ENCODE results near the gene GJE1. TPM values are rescaled to one million over a fixed set of nuclear protein-coding genes. Genes with fewer than 3 reads are reported as not detected.
"Not testable (repeated sequence)": the region's sequence is repeated elsewhere in the genome, so short reads cannot be mapped to it uniquely, and the experiment has no call there.

The GJE1 gene
- total RNA-seq, 1 donor from 2014 or later = not detected

DNA sequence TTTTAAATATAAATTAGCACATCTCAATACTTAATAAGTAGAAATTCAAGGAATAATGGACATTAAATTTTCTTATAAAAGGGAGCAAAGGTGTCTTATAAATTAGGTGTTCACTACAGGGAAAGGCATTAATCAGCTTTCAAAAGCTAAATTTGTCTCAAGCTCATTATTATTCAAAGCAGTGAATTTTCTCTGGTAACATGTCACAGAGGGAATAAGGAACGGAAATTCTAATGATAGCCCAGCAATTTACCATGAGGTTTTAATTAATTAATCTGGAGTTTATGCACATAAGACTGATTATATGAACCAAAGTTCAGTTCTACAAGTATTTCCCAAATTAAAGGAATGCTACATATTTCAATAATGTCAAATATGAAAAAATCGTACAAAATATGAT lies 15.4 kb upstream of the GJE1 start:
- Mint-ChIP-seq H3K36me3 (ENCODE audit: low read depth) (no peaks in the 10 kb centered on the region), H3K4me1 (peaks cover 3% of the 10 kb centered on the region), H3K27ac (ENCODE audit: unreplicated experiment) (no peak overlapping the region), H3K27me3 (ENCODE audit: low read depth) (no peaks in the 10 kb centered on the region), H3K4me3 (no peak overlapping the region), H3K9me3 (no peaks in the 10 kb centered on the region)
- TF ChIP-seq, protein P1, sequence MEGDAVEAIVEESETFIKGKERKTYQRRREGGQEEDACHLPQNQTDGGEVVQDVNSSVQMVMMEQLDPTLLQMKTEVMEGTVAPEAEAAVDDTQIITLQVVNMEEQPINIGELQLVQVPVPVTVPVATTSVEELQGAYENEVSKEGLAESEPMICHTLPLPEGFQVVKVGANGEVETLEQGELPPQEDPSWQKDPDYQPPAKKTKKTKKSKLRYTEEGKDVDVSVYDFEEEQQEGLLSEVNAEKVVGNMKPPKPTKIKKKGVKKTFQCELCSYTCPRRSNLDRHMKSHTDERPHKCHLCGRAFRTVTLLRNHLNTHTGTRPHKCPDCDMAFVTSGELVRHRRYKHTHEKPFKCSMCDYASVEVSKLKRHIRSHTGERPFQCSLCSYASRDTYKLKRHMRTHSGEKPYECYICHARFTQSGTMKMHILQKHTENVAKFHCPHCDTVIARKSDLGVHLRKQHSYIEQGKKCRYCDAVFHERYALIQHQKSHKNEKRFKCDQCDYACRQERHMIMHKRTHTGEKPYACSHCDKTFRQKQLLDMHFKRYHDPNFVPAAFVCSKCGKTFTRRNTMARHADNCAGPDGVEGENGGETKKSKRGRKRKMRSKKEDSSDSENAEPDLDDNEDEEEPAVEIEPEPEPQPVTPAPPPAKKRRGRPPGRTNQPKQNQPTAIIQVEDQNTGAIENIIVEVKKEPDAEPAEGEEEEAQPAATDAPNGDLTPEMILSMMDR (conservative IDR thresholded peaks at IDR 0.05) = no peak
- DNase-seq (ENCODE audit: low read depth, low spot score) = no peak

DNA sequence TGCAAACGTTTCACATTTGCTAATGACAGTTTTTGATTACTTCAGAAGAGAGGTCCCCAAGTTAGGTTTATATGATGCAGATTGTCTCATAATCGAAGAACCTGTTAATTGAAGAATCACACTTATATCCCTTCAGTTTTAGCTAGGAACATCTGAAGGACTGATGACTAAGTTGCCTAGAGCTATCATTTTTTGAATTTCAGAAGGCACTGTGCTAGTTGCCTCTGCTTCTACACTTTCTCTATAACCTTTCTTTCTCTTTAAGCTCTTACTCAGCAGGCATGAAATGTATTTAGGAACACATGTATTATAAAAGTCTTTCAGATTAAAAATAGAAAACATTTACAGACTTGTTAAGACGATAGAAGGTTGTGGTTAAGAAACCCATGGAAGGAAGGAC lies 14.4 kb upstream of the GJE1 start:
- Mint-ChIP-seq H3K36me3 (ENCODE audit: low read depth) (no peaks in the 10 kb centered on the region), H3K9me3 (no peaks in the 10 kb centered on the region), H3K27ac (ENCODE audit: unreplicated experiment) (no peak overlapping the region), H3K4me1 (no peaks in the 10 kb centered on the region), H3K27me3 (ENCODE audit: low read depth) (no peaks in the 10 kb centered on the region), H3K4me3 (no peak overlapping the region)
- TF ChIP-seq, protein P1 (conservative IDR thresholded peaks at IDR 0.05) = no peak
- DNase-seq (ENCODE audit: low read depth, low spot score) = no peak

DNA sequence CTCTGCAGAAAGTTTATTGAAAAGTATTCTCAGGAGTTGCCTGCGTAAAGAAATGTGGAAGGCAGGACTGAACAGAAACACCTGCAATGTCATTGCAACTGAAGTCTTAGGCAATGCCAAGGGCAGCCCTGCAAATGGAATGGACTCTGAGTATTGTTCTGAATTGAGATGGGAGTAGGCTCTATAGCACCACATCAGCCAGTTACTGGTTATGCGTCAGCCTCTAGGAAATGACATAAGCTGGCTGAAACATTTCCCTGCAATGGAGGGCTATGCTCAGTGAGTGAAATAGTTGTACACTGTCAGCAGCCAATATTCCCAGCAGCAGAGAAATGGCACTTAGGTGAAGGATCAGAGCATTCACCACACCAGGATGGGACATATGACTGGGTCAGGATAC lies 13.8 kb upstream of the GJE1 start:
- H3K4me1 Mint-ChIP-seq = no peaks in the 10 kb centered on the region
- H3K27ac Mint-ChIP-seq (ENCODE audit: unreplicated experiment) = no peak overlapping the region
- H3K36me3 Mint-ChIP-seq (ENCODE audit: low read depth) = no peaks in the 10 kb centered on the region
- TF ChIP-seq, protein P1 (conservative IDR thresholded peaks at IDR 0.05) = no peak
- H3K27me3 Mint-ChIP-seq (ENCODE audit: low read depth) = no peaks in the 10 kb centered on the region
- DNase-seq (ENCODE audit: low read depth, low spot score) = no peak
- H3K9me3 Mint-ChIP-seq = no peaks in the 10 kb centered on the region
- no peak overlapping the region for H3K4me3 Mint-ChIP-seq

DNA sequence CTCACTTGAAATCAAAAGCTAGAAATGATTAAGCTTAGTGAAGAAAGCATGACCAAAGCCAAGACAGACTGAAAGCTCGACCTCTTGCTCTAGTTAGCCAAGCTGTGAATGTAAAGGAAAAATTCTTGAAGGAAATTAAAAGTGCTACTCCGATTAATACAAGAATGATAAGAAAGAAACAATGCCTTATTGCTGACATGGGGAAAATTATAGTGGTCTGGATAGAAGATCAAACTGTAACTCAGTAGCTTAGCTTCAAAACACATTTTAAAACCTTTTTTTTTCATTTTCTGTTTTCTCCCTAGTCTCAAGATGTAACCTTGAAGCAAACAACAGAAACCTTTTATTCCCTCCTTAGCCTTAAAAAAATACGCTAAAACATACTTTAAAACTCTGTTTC lies 11.4 kb upstream of the GJE1 start:
- no peaks in the 10 kb centered on the region for H3K9me3 Mint-ChIP-seq
- no peaks in the 10 kb centered on the region for H3K36me3 Mint-ChIP-seq (ENCODE audit: low read depth)
- no peak overlapping the region for H3K27ac Mint-ChIP-seq (ENCODE audit: unreplicated experiment)
- no peaks in the 10 kb centered on the region for H3K4me1 Mint-ChIP-seq
- no peaks in the 10 kb centered on the region for H3K27me3 Mint-ChIP-seq (ENCODE audit: low read depth)
- no peak for DNase-seq (ENCODE audit: low read depth, low spot score)
- H3K4me3 Mint-ChIP-seq = no peak overlapping the region
- TF ChIP-seq, protein P1 (conservative IDR thresholded peaks at IDR 0.05) = no peak

DNA sequence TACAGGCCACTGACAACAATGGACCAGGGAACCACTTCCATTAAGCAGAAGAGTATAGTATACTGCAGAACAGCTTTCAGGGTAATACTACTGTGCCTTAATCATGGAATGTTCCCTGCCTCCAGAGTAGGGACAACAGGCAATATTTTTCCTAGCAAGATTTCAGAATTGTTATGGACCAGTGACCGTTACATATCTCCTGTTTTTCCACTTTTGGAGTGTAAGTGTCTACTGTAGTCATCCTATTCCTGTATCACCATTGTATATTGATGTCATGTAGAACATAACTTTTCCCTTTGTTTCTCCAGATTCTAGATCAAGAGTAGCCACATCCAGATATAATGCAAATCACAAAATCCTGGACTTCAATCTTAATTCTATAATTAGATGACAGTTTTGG lies 1.9 kb upstream of the GJE1 start:
- TF ChIP-seq, protein P1 (conservative IDR thresholded peaks at IDR 0.05) = no peak
- peaks cover 4% of the 10 kb centered on the region for H3K4me1 Mint-ChIP-seq
- no peaks in the 10 kb centered on the region for H3K9me3 Mint-ChIP-seq
- no peak overlapping the region for H3K27ac Mint-ChIP-seq (ENCODE audit: unreplicated experiment)
- no peaks in the 10 kb centered on the region for H3K36me3 Mint-ChIP-seq (ENCODE audit: low read depth)
- no peak for DNase-seq (ENCODE audit: low read depth, low spot score)
- no peaks in the 10 kb centered on the region for H3K27me3 Mint-ChIP-seq (ENCODE audit: low read depth)
- no peak overlapping the region for H3K4me3 Mint-ChIP-seq

DNA sequence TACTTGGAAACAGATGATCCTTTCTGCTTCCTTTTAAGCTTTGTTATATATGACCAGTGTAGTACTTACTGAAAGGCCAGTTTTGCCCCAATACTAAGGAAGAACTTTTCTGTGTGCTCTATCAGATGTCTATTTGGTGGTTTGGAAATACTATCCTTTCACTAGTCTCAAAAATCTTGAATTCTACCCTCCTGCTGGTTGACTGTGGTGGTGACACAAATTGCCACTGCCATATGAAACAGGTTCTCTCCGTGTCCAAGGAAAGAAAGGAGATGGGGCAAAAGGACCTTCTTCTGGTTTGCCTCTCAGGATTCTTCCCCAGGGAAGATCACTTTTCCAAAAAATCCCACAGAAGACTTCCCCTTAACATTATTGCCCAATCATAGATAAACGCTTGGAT lies 6.2 kb downstream of the GJE1 start:
- Mint-ChIP-seq H3K36me3 (ENCODE audit: low read depth) (no peaks in the 10 kb centered on the region), H3K9me3 (no peaks in the 10 kb centered on the region), H3K4me1 (no peaks in the 10 kb centered on the region), H3K27ac (ENCODE audit: unreplicated experiment) (no peak overlapping the region), H3K27me3 (ENCODE audit: low read depth) (no peaks in the 10 kb centered on the region), H3K4me3 (no peak overlapping the region)
- TF ChIP-seq, protein P1 (conservative IDR thresholded peaks at IDR 0.05) = no peak
- DNase-seq (ENCODE audit: low read depth, low spot score) = no peak

DNA sequence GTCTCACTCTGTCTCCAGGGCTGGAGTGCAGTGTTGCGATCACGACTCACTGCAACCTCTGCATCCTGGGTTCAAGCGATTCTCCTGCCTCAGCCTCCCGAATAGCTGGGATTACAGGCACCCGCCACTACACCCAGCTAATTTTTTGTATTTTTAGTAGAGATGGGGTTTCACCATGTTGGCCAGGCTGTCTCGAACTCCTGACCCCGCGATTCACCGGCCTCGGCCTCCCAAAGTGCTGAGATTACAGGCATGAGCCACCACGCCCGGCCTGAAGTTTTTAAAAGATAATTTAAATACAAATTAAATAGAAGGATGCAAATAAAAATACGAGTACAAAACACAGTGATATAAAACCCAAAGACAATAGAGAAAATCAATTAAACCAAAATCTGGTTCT lies 8.8 kb downstream of the GJE1 start:
- H3K9me3 Mint-ChIP-seq; H3K4me1 Mint-ChIP-seq; H3K36me3 Mint-ChIP-seq (ENCODE audit: low read depth); H3K4me3 Mint-ChIP-seq; H3K27ac Mint-ChIP-seq (ENCODE audit: unreplicated experiment); H3K27me3 Mint-ChIP-seq (ENCODE audit: low read depth); DNase-seq (ENCODE audit: low read depth, low spot score): not testable (repeated sequence)

Data from neural crest cell (in vitro differentiated cells).